Activated naive CD4-positive, alpha-beta T cell treated with anti-CD3 and anti-CD28 coated beads, Interleukin-2, amount 50 U/mL, for 72 hours (primary cell): ENCODE results near the gene MCUB. TPM values are rescaled to one million over a fixed set of nuclear protein-coding genes. Genes with fewer than 3 reads are reported as not detected.
A peak's percentile ranks its signal among the peaks of the same experiment; 100 is the strongest.
"Not testable (repeated sequence)": the region's sequence is repeated elsewhere in the genome, so short reads cannot be mapped to it uniquely, and the experiment has no call there.

Experiments used
- ATAC-seq, 2 donors: fragments of 150-1000 bp; cut with Tn5 transposase; 2 replicates each; pipeline ENCODE4 v1.10.0; 2021; ENCODE audit warnings: mild to moderate bottlenecking in 2 of 2, moderate library complexity in 2 of 2
- DNase-seq, 2 donors: peaks; one replicate each; pipeline ENCODE4 v3.0.0; 2021 to 2022; ENCODE audit warnings: low spot score in 2 of 2
- H3K27ac Mint-ChIP-seq, 2 donors: one replicate each; pipeline ENCODE4 v1.8.0; 2022; ENCODE audit warnings: mild to moderate bottlenecking in 2 of 2, mixed read lengths in 2 of 2
- H3K36me3 Mint-ChIP-seq, 2 donors: one replicate each; pipeline ENCODE4 v1.8.0; 2022; ENCODE audit warnings: mixed read lengths in 2 of 2
- H3K9me3 Mint-ChIP-seq, 2 donors: one replicate each; pipeline ENCODE4 v1.8.0; 2022; ENCODE audit warnings: mixed read lengths in 2 of 2
- total RNA-seq, 2 donors: library from RNA; stranded (reverse); gene quantifications; one replicate each; pipeline ENCODE4 v1.2.3, GENCODE V29; 2022

Gene MCUB
- 10 to 100 TPM; 63.9 to 69.9 TPM for total RNA-seq

- H3K9me3 Mint-ChIP-seq = peaks cover 0 to 3% of the 10 kb centered on the region in 2 donors
- DNase-seq = peak; percentile 89 to 90
- peak; percentile 87 to 90 for ATAC-seq
- peak within 1 kb of the TSS; percentile 91 to 99 for H3K27ac Mint-ChIP-seq
- peaks cover 26 to 36% of the 10 kb centered on the region in 2 donors for H3K36me3 Mint-ChIP-seq
These were observed at the start of gene MCUB for GRCh38 chr4:109559983-109560686. MCUB (plus strand) TSS chr4:109560246; CDS start chr4:109560338, 92 bp downstream.

- H3K9me3 Mint-ChIP-seq = no peaks in the 10 kb centered on the region
- H3K27ac Mint-ChIP-seq = no peak overlapping the region
- H3K36me3 Mint-ChIP-seq = peaks cover 0 to 20% of the 10 kb centered on the region in 2 donors
These were observed 49.4 kb upstream of the MCUB start for GRCh38 chr4:109510687-109511086.

GRCh38 chr4:109511414-109511813 lies 48.6 kb upstream of the MCUB start:
- DNase-seq (no peak), ATAC-seq (no peak)
- Mint-ChIP-seq H3K27ac (no peak overlapping the region), H3K36me3 (peaks cover 0 to 20% of the 10 kb centered on the region in 2 donors), H3K9me3 (no peaks in the 10 kb centered on the region)

More at GRCh38 chr4:109510687-109511086, 49.4 kb upstream of the MCUB start:
- ATAC-seq = no peak
- DNase-seq = no peak

GRCh38 chr4:109513368-109513767 lies 46.7 kb upstream of the MCUB start:
- peaks cover 0 to 36% of the 10 kb centered on the region in 2 donors for H3K36me3 Mint-ChIP-seq
- DNase-seq, H3K9me3 Mint-ChIP-seq, ATAC-seq, H3K27ac Mint-ChIP-seq: not testable (repeated sequence)

- ATAC-seq (no peak), DNase-seq (no peak)
- Mint-ChIP-seq H3K9me3 (no peaks in the 10 kb centered on the region), H3K27ac (no peak overlapping the region), H3K36me3 (peaks cover 15 to 28% of the 10 kb centered on the region in 2 donors)
These were observed 27.9 kb upstream of the MCUB start for GRCh38 chr4:109532182-109532581.

- H3K9me3 Mint-ChIP-seq = peaks cover 4 to 10% of the 10 kb centered on the region in 2 donors
- DNase-seq (no peak), ATAC-seq (no peak)
- peaks cover 0 to 25% of the 10 kb centered on the region in 2 donors for H3K36me3 Mint-ChIP-seq
- no peak overlapping the region for H3K27ac Mint-ChIP-seq
These were observed 14.6 kb upstream of the MCUB start for GRCh38 chr4:109545401-109545800.

GRCh38 chr4:109547394-109547793 lies 12.7 kb upstream of the MCUB start:
- DNase-seq (no peak), ATAC-seq (no peak)
- peaks cover 0 to 33% of the 10 kb centered on the region in 2 donors for H3K36me3 Mint-ChIP-seq
- peak overlapping the region in 1 of 2 donors; percentile 77 for H3K27ac Mint-ChIP-seq
- H3K9me3 Mint-ChIP-seq = peaks cover 4 to 10% of the 10 kb centered on the region in 2 donors

GRCh38 chr4:109548655-109549054 lies 11.4 kb upstream of the MCUB start:
- Mint-ChIP-seq H3K27ac (peak overlapping the region; percentile 31 to 77), H3K9me3 (peaks cover 4 to 10% of the 10 kb centered on the region in 2 donors), H3K36me3 (peaks cover 8 to 38% of the 10 kb centered on the region in 2 donors)
- ATAC-seq = peak; percentile 76 to 98
- DNase-seq = peak in 1 of 2 donors; percentile 61

GRCh38 chr4:109552237-109552636 lies 7.8 kb upstream of the MCUB start:
- ATAC-seq = no peak
- DNase-seq = no peak
- Mint-ChIP-seq H3K27ac (no peak overlapping the region), H3K9me3 (peaks cover 4 to 10% of the 10 kb centered on the region in 2 donors), H3K36me3 (peaks cover 10 to 48% of the 10 kb centered on the region in 2 donors)

GRCh38 chr4:109553130-109553529 lies 6.9 kb upstream of the MCUB start:
- Mint-ChIP-seq H3K27ac (peak overlapping the region in 1 of 2 donors; percentile 19), H3K36me3 (peaks cover 12 to 43% of the 10 kb centered on the region in 2 donors), H3K9me3 (peaks cover 4 to 6% of the 10 kb centered on the region in 2 donors)
- no peak for ATAC-seq
- no peak for DNase-seq

- Mint-ChIP-seq H3K9me3 (peaks cover 0 to 3% of the 10 kb centered on the region in 2 donors), H3K36me3 (peaks cover 22 to 37% of the 10 kb centered on the region in 2 donors), H3K27ac (no peak overlapping the region)
- DNase-seq = no peak
- ATAC-seq = no peak
These were observed 5.1 kb upstream of the MCUB start for GRCh38 chr4:109554971-109555370.

- no peak overlapping the region for H3K27ac Mint-ChIP-seq
- H3K36me3 Mint-ChIP-seq = peaks cover 32 to 36% of the 10 kb centered on the region in 2 donors
- peaks cover 0 to 3% of the 10 kb centered on the region in 2 donors for H3K9me3 Mint-ChIP-seq
- DNase-seq = no peak
- ATAC-seq = no peak
These were observed 2.6 kb upstream of the MCUB start for GRCh38 chr4:109557433-109557832.

GRCh38 chr4:109558095-109558494 lies 2.0 kb upstream of the MCUB start:
- Mint-ChIP-seq H3K36me3 (peaks cover 32 to 34% of the 10 kb centered on the region in 2 donors), H3K27ac (peak overlapping the region in 1 of 2 donors; percentile 91)
- ATAC-seq, H3K9me3 Mint-ChIP-seq, DNase-seq: not testable (repeated sequence)

- DNase-seq (peak; percentile 45 to 70), ATAC-seq (peak; percentile 28 to 39)
- Mint-ChIP-seq H3K36me3 (peaks cover 26 to 31% of the 10 kb centered on the region in 2 donors), H3K9me3 (peaks cover 0 to 3% of the 10 kb centered on the region in 2 donors), H3K27ac (peak overlapping the region; percentile 91 to 99)
These were observed 442 bp upstream of the MCUB start for GRCh38 chr4:109559625-109559982.

GRCh38 chr4:109560687-109561461 lies 828 bp downstream of the MCUB start:
- DNase-seq = peak; percentile 51 to 77
- ATAC-seq = peak; percentile 73 to 78
- H3K36me3 Mint-ChIP-seq = peaks cover 26 to 39% of the 10 kb centered on the region in 2 donors
- H3K9me3 Mint-ChIP-seq = peaks cover 0 to 3% of the 10 kb centered on the region in 2 donors
- peak overlapping the region; percentile 83 to 91 for H3K27ac Mint-ChIP-seq

GRCh38 chr4:109562457-109563239 lies 2.6 kb downstream of the MCUB start:
- peaks cover 0 to 3% of the 10 kb centered on the region in 2 donors for H3K9me3 Mint-ChIP-seq
- peak; percentile 10 to 28 for ATAC-seq
- H3K36me3 Mint-ChIP-seq = peaks cover 26 to 32% of the 10 kb centered on the region in 2 donors
- H3K27ac Mint-ChIP-seq = peak overlapping the region; percentile 91
- peak in 1 of 2 donors; percentile 38 for DNase-seq
